ENCODE results near the gene AQP5. TPM values are rescaled to one million over a fixed set of nuclear protein-coding genes. Genes with fewer than 3 reads are reported as not detected.

The AQP5 gene
- total RNA-seq, 1 experiment from 2014 or later, result not detected

DNA sequence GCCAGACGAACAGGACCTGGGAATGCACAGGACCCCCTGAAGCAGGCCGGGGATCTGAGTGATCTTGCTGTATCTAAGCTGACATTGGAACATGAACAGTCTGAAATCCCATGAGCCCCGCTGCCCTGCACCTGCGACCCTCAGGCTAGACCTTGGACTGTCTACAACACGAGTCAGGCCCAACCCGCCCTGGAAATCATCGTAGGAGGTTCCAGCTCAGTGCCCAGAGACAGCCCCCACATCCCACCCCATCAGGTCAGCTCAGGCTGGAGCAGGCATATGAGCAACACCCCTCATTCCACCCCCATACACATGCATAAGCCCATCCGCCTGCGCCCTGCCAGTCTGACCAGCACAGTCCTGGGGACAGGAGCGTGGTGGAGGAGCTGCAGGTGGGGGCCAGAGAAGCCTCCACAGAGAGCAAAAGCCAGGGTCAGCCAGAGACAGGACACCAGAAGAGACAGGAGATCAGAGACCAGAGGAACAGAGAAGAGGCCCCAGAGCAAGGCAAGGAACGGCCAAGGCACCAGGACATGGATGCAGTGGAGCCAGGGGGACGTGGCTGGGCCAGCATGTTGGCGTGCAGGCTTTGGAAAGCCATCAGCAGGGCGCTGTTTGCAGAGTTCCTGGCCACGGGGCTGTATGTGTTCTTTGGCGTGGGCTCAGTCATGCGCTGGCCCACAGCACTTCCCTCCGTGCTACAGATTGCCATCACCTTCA is 11.1 kb downstream of the AQP5 start, which contains the start of gene AQP6:
Gene AQP6, plus strand, starts transcription at position 307 of the 720 bp plus-strand sequence. Its CDS starts 227 bp downstream, at position 534.
- CTCF ChIA-PET, result no interaction called here
- no peak within 1 kb of the TSS for H3K4me3 ChIP-seq (ENCODE audit: low read length)

DNA sequence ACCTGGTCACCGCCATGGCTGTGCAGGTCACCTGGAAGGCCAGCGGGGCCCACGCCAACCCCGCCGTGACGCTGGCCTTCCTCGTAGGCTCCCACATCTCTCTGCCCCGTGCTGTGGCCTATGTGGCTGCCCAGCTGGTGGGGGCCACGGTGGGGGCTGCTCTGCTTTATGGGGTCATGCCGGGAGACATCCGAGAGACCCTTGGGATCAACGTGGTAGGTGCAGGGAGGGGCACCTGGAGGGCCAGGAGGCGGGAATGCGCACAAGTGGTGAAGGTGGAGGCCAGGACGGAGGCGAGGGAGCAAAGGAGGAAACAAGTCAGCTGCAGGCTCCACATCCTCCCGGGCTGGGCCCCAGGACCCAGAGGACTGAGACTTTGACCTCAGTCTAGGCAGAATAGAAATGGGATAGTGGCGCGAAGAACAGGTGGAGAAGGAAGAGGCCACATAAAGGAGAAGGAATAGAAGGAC is 11.7 kb downstream of the AQP5 start:
- Histone ChIP-seq H3K4me1 (ENCODE audit: insufficient read depth, low read length) (no peaks in the 10 kb centered on the region), H4K20me1 (ENCODE audit: low read length) (no peaks in the 10 kb centered on the region), H3F3A (ENCODE audit: low read length, unreplicated experiment) (no peaks in the 10 kb centered on the region), H3K27ac (ENCODE audit: low read length) (no peak overlapping the region), H3K9ac (ENCODE audit: low read length) (no peak overlapping the region), H3K9me2 (replicated peaks; ENCODE audit: low read length) (no peaks in the 10 kb centered on the region), H3K79me2 (ENCODE audit: low read length) (no peaks in the 10 kb centered on the region), H2AFZ (ENCODE audit: low read length) (no peak overlapping the region), H3K36me3 (ENCODE audit: low read depth, low read length) (no peaks in the 10 kb centered on the region), H3K4me2 (ENCODE audit: low read length) (no peak overlapping the region), H3K27me3 (ENCODE audit: low read length) (no peaks in the 10 kb centered on the region), H3K4me3 (ENCODE audit: low read length) (no peak overlapping the region), H3K9me3 (ENCODE audit: low read length) (no peaks in the 10 kb centered on the region)
- intact Hi-C loops (cut with micrococcal nuclease), result no loop called here
- DNase-seq, result no peak
- no peak for ATAC-seq
- no peak for TF ChIP-seq EZH2 (IDR thresholded peaks at IDR 0.05; ENCODE audit: low read length, unreplicated experiment)
- TF ChIP-seq, protein P1, sequence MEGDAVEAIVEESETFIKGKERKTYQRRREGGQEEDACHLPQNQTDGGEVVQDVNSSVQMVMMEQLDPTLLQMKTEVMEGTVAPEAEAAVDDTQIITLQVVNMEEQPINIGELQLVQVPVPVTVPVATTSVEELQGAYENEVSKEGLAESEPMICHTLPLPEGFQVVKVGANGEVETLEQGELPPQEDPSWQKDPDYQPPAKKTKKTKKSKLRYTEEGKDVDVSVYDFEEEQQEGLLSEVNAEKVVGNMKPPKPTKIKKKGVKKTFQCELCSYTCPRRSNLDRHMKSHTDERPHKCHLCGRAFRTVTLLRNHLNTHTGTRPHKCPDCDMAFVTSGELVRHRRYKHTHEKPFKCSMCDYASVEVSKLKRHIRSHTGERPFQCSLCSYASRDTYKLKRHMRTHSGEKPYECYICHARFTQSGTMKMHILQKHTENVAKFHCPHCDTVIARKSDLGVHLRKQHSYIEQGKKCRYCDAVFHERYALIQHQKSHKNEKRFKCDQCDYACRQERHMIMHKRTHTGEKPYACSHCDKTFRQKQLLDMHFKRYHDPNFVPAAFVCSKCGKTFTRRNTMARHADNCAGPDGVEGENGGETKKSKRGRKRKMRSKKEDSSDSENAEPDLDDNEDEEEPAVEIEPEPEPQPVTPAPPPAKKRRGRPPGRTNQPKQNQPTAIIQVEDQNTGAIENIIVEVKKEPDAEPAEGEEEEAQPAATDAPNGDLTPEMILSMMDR (conservative IDR thresholded peaks at IDR 0.05; ENCODE audit: low read depth, low read length), result no peak
- no peak for TF ChIP-seq EZH2phosphoT487 (IDR thresholded peaks at IDR 0.05; ENCODE audit: borderline replicate concordance, low read length)
- ChIA-PET POLR2A (ENCODE audit: unreplicated experiment) (no interaction called here), CTCF (no interaction called here)
- BruUV-seq (replicated peaks), result no TSS peak

More for the DNA sequence above, 11.1 kb downstream of the AQP5 start, which contains the start of gene AQP6:
- no peaks in the 10 kb centered on the region for H3F3A ChIP-seq (ENCODE audit: low read length, unreplicated experiment)
- H3K27ac ChIP-seq (ENCODE audit: low read length), result no peak within 1 kb of the TSS
- H3K27me3 ChIP-seq (ENCODE audit: low read length), result no peaks in the 10 kb centered on the region
- no TSS peak for BruUV-seq (replicated peaks)
- H3K4me2 ChIP-seq (ENCODE audit: low read length), result no peak within 1 kb of the TSS
- TF ChIP-seq EZH2phosphoT487 (IDR thresholded peaks at IDR 0.05; ENCODE audit: borderline replicate concordance, low read length) (no peak), EZH2 (IDR thresholded peaks at IDR 0.05; ENCODE audit: low read length, unreplicated experiment) (no peak)
- TF ChIP-seq, protein P1 (conservative IDR thresholded peaks at IDR 0.05; ENCODE audit: low read depth, low read length), result no peak
- POLR2A ChIA-PET (ENCODE audit: unreplicated experiment), result no interaction called here
- no peaks in the 10 kb centered on the region for H3K9me3 ChIP-seq (ENCODE audit: low read length)
- no peak within 1 kb of the TSS for H2AFZ ChIP-seq (ENCODE audit: low read length)
- no peaks in the 10 kb centered on the region for H3K36me3 ChIP-seq (ENCODE audit: low read depth, low read length)
- DNase-seq (no peak), ATAC-seq (no peak)
- intact Hi-C loops (cut with micrococcal nuclease), result no loop called here
- no peaks in the 10 kb centered on the region for H3K79me2 ChIP-seq (ENCODE audit: low read length)
- H3K9me2 ChIP-seq (replicated peaks; ENCODE audit: low read length), result no peaks in the 10 kb centered on the region
- no peaks in the 10 kb centered on the region for H4K20me1 ChIP-seq (ENCODE audit: low read length)
- H3K4me1 ChIP-seq (ENCODE audit: insufficient read depth, low read length), result no peaks in the 10 kb centered on the region
- no peak within 1 kb of the TSS for H3K9ac ChIP-seq (ENCODE audit: low read length)

DNA sequence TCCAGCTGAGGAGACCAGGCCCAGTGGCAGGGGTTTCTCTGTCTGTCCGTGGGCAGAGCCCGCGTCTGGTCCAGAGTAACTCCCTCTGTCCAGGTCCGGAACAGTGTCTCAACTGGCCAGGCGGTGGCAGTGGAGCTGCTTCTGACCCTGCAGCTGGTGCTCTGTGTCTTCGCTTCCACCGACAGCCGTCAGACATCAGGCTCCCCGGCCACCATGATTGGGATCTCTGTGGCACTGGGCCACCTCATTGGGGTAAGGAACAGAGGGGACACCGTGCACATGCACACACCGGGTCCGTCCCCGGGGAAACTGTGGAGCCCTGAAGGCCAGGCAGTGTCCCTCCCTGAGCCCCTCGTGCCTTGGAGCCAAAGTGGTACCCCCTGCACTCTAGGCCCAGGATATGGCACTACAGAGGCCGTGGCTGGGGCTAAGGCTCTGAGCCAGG is 12.6 kb downstream of the AQP5 start:
- no peaks in the 10 kb centered on the region for H3K27me3 ChIP-seq (ENCODE audit: low read length)
- intact Hi-C loops (cut with micrococcal nuclease), result loop anchor here (2.0 kb wide), 1 partner anchor 83 kb away; the partner anchor contains the start of gene ASIC1
- H3K79me2 ChIP-seq (ENCODE audit: low read length), result no peaks in the 10 kb centered on the region
- H3K4me1 ChIP-seq (ENCODE audit: insufficient read depth, low read length), result no peaks in the 10 kb centered on the region
- ChIA-PET POLR2A (ENCODE audit: unreplicated experiment) (interaction anchor here (0.7 kb wide), 1 partner anchor 10 kb away, joined by 7 read pairs; no protein-coding TSS in a partner anchor), CTCF (interaction anchor here (0.5 to 1.7 kb wide), 2 partner anchors 82 to 96 kb away, joined by 4 to 7 read pairs; no protein-coding TSS in a partner anchor)
- peak; percentile 38 for DNase-seq
- no peaks in the 10 kb centered on the region for H3K36me3 ChIP-seq (ENCODE audit: low read depth, low read length)
- TF ChIP-seq EZH2phosphoT487 (IDR thresholded peaks at IDR 0.05; ENCODE audit: borderline replicate concordance, low read length), result no peak
- no peak for TF ChIP-seq EZH2 (IDR thresholded peaks at IDR 0.05; ENCODE audit: low read length, unreplicated experiment)
- TF ChIP-seq, protein P1 (conservative IDR thresholded peaks at IDR 0.05; ENCODE audit: low read depth, low read length), result peak; percentile 53
- no peak overlapping the region for H3K4me3 ChIP-seq (ENCODE audit: low read length)
- no peaks in the 10 kb centered on the region for H3K9me3 ChIP-seq (ENCODE audit: low read length)
- no TSS peak for BruUV-seq (replicated peaks)
- H2AFZ ChIP-seq (ENCODE audit: low read length), result no peak overlapping the region
- H3F3A ChIP-seq (ENCODE audit: low read length, unreplicated experiment), result no peaks in the 10 kb centered on the region
- no peak overlapping the region for H3K4me2 ChIP-seq (ENCODE audit: low read length)
- H3K27ac ChIP-seq (ENCODE audit: low read length), result no peak overlapping the region
- no peak overlapping the region for H3K9ac ChIP-seq (ENCODE audit: low read length)
- ATAC-seq, result peak; percentile 93
- no peaks in the 10 kb centered on the region for H4K20me1 ChIP-seq (ENCODE audit: low read length)
- no peaks in the 10 kb centered on the region for H3K9me2 ChIP-seq (replicated peaks; ENCODE audit: low read length)
